GM23248 (cell line): Measurements from ENCODE around the gene ATOH1.

Experiments
- EZH2 ChIP-seq: fragments of 200-600 bp; sonication (generic); IDR thresholded peaks from 2 replicates; pipeline ENCODE4 v1.6.1; 2018; ENCODE audit warnings: antibody characterized with exemption, mild to moderate bottlenecking; ENCODE audit not compliant: insufficient read depth, poor library complexity, severe bottlenecking
- EZH2phosphoT487 ChIP-seq: fragments of 200-600 bp; sonication (generic); IDR thresholded peaks from 2 replicates; pipeline ENCODE4 v1.6.1; 2018; ENCODE audit warnings: antibody characterized with exemption, moderate library complexity, mild to moderate bottlenecking, low read depth; ENCODE audit not compliant: insufficient read depth

DNA sequence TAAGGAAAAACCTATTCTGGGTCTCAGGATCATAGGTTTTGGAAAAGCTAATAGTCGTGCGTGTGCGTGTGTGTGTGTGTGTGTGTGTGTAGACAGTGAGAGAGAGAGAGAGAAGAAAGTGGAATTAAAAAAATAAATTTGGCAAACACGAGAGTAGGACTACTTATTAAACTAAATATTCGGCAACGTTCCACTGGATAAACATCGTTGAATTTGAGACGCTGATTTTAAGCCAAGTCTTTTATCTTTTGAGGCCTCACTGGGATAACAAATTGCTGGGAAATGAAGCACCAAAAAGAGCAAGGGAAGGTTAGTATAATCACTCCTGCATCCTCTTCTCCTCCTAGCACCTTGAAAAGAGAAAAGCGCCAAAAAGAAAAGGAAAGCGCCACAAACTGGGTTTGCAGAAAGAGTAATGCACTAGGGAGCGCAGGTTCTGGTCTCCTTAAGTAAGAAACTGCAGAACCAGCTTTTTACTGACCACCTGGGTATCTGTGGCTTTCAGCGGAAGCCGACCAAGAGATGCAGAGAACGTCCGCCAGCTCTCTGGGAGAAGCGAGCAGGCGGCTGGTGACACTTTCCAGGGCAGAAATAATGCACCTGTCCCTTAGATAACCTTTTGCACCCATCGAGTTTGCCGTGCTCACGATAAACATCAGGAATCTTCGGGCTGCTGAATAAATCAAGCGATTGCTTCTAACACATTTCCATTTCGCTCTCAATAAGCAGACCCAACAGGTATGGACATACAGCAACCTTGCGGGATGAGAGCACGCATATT, 3.4 kb downstream of the ATOH1 start:
- no peak for TF ChIP-seq EZH2
- no peak for TF ChIP-seq EZH2phosphoT487
